GM18909 (cell line): Measurements from ENCODE around the gene EHBP1.
"Not testable (repeated sequence)": the region's sequence is repeated elsewhere in the genome, so short reads cannot be mapped to it uniquely, and the experiment has no call there.

Source experiments
- ATAC-seq: cut with Tn5 transposase; IDR thresholded peaks from one replicate; pipeline ENCODE4 v1.9.1; 2021; ENCODE audit warnings: mild to moderate bottlenecking; ENCODE audit not compliant: unreplicated experiment, poor library complexity

Gene EHBP1

GRCh38 chr2:62732262-62732777, 26.8 kb downstream of the EHBP1 start:
- ATAC-seq = no peak

- no peak for ATAC-seq
These were observed 28.0 kb downstream of the EHBP1 start for GRCh38 chr2:62733546-62733945.

- ATAC-seq = no peak
These were observed 31.5 kb downstream of the EHBP1 start for GRCh38 chr2:62736899-62737559.

- no peak for ATAC-seq
These were observed 33.7 kb downstream of the EHBP1 start for GRCh38 chr2:62738981-62739936.

GRCh38 chr2:62740221-62740620, 34.7 kb downstream of the EHBP1 start:
- no peak for ATAC-seq

- no peak for ATAC-seq
These were observed 35.6 kb downstream of the EHBP1 start for GRCh38 chr2:62741127-62741526.

- ATAC-seq = no peak
These were observed 36.6 kb downstream of the EHBP1 start for GRCh38 chr2:62741954-62742722.

- peak; percentile 41 for ATAC-seq
These were observed 38.0 kb downstream of the EHBP1 start for GRCh38 chr2:62743506-62743905.

GRCh38 chr2:62744603-62745002, 39.1 kb downstream of the EHBP1 start:
- ATAC-seq = no peak

- ATAC-seq = no peak
These were observed 40.5 kb downstream of the EHBP1 start for GRCh38 chr2:62745891-62746481.

- ATAC-seq = no peak
These were observed 41.7 kb downstream of the EHBP1 start for GRCh38 chr2:62747169-62747568.

GRCh38 chr2:62747876-62748275, 42.4 kb downstream of the EHBP1 start:
- no peak for ATAC-seq

- ATAC-seq = not testable (repeated sequence)
These were observed 43.6 kb downstream of the EHBP1 start for GRCh38 chr2:62749111-62749510.

- no peak for ATAC-seq
These were observed 51.5 kb downstream of the EHBP1 start for GRCh38 chr2:62757029-62757428.

GRCh38 chr2:62760026-62760425, 54.5 kb downstream of the EHBP1 start:
- no peak for ATAC-seq

GRCh38 chr2:62760555-62760954, 55.0 kb downstream of the EHBP1 start:
- no peak for ATAC-seq

- no peak for ATAC-seq
These were observed 60.3 kb downstream of the EHBP1 start for GRCh38 chr2:62765619-62766376.

- ATAC-seq = no peak
These were observed 63.1 kb downstream of the EHBP1 start for GRCh38 chr2:62768615-62769014.

GRCh38 chr2:62770629-62771028, 65.1 kb downstream of the EHBP1 start:
- no peak for ATAC-seq
